ENCODE data around the gene POLR1A.
A peak's percentile ranks its signal among the peaks of the same experiment; 100 is the strongest.

POLR1A gene

GRCh38 chr2:86037795-86038192, 67.9 kb downstream of the POLR1A start:
- DNase-seq (ENCODE audit: low read depth in 2 of 2): no peak

GRCh38 chr2:86037141-86037794, 68.4 kb downstream of the POLR1A start:
- no peak for DNase-seq (ENCODE audit: low read depth in 2 of 2)

DNA sequence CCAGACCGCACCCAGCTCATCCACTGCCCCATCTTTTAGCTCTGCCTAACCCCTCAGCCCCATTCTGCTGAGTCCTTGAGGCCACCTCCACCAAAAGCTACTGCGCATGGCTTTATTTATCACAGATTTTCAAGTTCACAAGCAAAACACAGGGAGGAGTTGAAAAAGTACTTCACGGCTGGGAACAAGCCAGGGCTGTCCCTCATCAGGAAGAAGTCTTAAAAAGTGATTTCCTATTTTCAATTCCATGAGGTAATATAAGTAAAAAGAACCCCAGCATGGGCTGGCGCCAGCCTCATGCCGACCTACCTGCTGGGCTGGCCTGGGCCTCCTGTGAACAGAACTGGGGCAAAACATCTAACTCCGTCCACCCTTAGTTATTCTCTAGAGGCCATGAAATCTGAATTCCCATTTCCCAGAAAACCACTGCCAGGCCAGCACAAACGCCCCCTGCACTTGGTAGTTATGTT, 69.0 kb downstream of the POLR1A start:
- no peak for DNase-seq (ENCODE audit: low read depth in 2 of 2)

GRCh38 chr2:86035883-86036668, 69.6 kb downstream of the POLR1A start:
- DNase-seq (ENCODE audit: low read depth in 2 of 2): peak in 1 of 2 experiments; percentile 50

- no peak for DNase-seq (ENCODE audit: low read depth in 2 of 2)
Observed at GRCh38 chr2:86035376-86035882, 70.3 kb downstream of the POLR1A start.

DNA sequence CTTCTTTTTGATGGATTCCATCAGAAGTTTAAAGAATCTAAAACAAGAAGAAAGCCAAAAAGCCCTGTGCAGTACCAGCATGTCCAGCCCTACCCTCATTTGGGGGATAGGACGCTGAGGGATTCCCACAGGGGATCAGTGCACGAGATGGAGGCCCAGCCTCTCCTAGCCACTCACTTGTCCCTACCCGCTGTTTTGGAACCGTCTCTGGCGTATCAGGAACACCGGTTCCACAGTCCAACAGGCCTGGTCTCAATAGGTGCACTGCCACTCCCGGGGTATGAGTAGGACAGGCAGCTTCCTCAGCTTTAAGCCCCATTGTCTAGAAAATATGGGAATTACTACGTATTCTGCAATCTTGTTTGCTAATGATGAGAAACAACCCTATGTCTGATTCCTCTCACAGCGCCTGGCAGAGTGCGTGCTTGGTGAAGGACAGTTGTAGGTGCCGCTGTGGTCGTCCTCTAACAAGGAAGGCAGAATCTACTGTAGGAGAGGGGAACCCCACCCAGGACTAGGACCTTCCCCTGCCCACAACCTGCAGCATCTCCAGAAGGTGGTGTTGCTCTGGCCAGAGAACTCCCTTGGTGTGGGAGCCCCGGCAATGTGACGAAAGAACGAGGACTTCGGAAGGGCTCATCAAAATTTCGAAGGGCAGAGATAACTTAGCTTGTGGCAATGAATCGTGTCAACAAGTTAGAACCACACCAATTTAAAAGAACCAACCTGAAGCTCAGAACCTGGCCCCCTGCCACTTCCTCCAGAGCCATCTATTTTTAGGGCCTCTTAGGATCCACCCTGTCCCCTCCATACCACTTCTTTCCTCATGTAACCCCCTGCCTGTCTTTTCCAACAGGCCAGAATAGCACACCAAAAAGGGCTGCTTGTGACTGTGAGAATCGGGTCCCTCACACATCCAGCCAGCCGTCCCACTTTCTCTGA, 71.7 kb downstream of the POLR1A start:
- no peak for DNase-seq (ENCODE audit: low read depth in 2 of 2)

GRCh38 chr2:86032861-86033595, 72.7 kb downstream of the POLR1A start:
- no peak for DNase-seq (ENCODE audit: low read depth in 2 of 2)

DNA sequence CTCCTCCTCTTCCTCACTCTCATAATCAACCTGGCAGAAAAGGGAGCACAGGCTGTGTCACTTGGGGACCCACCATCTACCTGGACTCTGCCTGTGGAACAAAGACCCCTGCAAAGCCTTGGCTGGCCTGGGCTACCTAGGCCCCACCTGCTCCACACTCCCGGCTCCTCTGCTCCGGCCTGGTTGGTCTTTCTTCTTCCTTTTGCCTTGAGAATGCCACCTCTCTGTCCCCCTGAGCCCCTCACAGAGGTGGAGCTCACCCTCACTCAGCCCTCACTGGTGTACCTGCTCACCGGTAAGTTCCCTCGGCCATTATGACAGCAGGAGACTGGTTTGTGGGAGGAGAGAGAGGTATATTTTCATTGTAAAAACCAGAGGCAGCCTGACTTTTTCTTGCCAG, 74.1 kb downstream of the POLR1A start:
- no peak for DNase-seq (ENCODE audit: low read depth in 2 of 2)

DNA sequence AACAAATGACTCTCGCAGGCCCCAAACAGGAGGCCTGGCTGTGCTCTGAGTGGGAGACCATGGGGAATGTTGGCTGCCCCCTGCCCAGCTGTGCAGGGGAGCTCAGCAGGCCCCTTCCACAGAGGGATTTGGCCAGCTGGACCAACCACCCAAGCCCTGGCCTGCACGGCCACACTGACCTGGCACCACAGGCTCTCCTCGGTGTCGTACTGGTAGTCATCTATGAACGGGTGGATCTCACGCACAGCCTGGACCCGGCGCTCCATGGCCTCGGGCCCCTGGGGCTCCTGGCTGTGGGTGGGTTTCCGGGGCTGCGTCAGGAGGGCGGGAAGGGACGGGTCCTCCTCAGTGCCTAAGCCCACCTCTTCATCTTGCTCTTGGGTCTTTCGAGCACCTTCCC, 74.5 kb downstream of the POLR1A start:
- no peak for DNase-seq (ENCODE audit: low read depth in 2 of 2)

GRCh38 chr2:86029873-86030272, 75.8 kb downstream of the POLR1A start:
- no peak for DNase-seq (ENCODE audit: low read depth in 2 of 2)

DNA sequence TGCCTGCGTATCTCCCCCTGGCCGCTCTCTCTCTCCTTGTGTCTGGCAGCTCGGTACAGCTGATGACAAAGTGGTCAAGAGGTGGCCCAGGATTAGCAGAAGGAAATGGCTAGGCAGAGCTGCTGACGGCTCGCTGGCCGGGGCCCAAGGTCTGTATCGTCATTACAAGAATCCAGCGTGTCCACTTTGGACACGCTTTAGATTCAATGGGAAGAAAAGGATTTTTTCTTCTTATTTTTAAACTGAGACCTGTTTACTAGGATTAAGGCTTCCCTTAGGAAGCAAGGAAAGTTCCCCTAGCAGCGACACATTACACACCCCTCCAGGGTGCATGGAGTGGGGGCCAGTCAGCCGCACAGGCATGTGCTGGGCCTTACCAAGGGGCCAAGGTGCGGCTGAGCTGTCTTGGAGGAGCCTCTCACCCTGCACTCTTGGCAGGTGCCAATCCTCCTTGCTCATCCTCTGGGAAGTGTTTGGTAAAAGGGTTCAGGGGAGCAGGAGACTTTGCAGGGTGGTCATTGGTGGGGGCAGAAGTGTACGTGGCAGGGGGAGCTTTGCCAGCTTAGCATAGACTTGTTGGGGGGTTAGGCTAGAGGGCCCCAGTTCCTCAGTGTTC, 76.8 kb downstream of the POLR1A start:
- DNase-seq (ENCODE audit: low read depth in 2 of 2): no peak

DNA sequence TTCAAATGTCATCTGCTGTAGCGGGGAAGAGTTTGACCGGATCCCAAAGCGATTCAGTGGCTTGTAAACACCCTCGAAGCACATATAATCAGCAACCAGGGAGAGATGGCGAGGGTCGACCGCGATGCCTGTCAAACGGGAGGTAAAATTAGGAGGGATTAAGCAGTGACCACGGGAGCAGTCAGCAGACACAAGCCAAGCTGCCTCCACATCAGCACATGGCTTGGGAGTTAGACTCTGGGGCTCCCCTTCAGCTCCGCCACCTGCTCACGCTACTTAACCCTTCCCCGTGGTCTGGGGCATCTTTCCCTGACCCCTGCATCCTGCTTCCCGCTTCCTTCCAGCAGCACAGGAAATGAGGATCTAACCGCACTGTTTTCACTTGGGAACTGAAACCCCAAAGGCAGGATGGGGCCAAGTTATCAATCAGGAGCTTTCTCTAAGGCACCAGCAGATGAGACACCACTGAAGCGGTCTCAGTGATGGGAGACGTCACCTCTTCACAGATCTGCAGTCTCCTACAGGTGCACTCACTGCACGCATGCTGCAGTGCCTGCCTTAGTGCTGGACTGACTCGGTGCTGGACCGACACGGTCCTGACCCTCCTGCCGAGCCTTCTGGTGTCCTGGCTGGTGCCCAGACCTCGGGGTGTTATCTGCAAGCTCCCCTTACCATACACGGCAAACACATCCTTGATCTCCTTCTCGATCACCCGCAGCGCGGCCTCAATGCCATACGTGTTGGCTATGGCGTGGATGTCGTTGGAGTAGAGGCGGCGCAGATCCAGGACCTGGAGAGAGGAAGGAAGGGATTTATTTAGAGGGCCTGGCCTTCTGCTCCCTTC, 77.5 kb downstream of the POLR1A start:
- DNase-seq (ENCODE audit: low read depth in 2 of 2): no peak

DNA sequence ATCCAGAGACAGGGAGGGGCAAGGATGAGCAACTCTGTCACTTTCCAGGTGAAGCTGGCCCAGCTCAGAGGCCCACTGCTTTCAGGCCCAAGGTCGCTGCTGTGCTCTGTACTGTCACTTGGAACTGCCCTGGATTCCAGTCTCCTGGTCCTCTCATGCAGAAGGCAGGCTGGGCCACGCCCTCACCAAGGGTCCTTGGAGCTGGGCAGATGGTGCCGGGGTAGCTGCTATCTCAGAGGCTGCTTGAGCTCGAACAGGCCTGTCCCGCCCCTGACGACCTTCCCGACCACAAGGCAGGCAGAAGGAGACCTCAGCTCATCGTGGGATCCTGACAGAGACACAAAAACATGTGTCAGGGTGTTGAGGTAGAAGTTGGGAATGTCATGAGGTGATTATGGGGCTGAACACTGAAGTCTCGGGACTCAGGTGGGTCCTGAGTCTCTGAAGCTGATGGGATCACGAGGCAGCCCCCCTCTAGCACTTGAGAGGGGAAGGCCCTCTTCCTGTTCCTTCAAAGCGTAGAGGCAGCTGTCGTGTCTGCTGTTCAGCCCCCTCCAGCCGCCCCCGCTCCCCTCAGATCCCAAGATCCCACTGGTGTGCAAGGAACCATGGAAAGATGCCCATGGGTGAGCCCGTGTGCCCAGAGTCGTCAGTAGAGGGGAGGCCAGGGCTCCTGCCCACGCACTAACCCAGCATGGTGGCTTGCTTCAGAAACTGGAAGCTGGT, 78.3 kb downstream of the POLR1A start:
- no peak for DNase-seq (ENCODE audit: low read depth in 2 of 2)

- no peak for DNase-seq (ENCODE audit: low read depth in 2 of 2)
Observed at GRCh38 chr2:86026744-86027065, 79.0 kb downstream of the POLR1A start.

DNA sequence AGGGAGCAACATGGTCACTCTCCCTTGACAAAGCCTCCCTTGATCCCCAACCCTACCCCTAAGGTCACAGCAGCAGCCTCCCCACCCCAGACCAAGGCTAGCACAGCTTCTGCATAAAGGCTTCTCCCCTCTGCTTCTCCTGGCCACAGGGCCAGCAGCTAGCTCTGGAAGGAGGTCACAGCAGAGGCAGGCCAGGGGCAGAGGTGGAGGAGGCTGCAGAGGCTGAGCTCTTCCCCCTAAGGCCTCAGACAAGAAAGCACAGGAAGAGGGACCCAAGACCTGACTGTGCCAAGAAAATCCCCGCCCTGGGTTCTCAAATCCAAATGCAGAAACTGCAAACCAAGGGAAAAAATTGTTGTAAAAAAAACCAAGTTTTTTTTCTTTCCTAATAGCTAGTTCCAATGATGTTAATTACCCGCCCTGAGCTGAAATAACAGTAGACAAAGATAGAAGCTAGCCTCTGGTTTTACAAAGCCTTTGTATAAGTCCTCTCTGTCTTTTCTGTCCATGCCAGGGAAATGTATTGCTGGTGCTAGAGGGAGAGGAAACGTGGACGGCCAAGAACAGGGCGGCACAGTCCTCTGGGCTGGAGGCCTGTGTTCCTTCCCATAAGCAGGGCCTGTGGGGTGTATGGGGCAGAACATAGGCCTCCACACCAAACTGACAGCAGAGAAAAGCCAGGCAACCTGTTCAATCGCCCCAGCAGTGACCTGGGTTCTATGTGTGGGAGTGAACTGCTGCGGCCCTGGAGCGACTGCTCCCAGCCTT, 79.5 kb downstream of the POLR1A start:
- DNase-seq (ENCODE audit: low read depth in 2 of 2): no peak

DNA sequence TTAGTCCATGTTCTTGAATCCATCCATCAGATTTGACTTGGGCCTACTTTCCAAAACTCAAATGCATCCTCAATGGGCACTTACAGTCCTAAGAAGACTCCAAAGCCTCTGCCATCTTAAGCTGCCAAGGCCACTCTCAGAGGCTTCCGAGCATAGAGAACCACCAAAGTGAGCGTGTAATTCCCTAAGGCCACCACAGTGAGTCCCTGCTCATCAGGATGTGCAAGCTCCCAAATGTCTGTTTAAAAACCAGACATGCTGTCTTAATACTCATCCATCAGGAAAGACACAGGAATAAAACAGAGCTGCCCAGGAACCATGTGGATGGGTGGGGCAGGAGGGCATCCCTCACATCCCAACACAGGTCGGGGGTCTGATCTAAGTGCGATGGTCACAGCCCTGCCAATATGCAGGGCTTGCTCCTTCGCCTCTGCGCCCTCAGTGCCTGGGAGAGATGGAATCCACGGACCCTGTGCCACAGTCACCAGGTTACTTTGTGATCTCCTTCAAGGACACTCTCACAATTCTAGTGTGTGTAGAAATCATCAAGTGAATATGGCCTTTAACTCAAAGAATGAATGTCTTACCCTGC, 80.4 kb downstream of the POLR1A start:
- DNase-seq (ENCODE audit: low read depth in 2 of 2): no peak

DNA sequence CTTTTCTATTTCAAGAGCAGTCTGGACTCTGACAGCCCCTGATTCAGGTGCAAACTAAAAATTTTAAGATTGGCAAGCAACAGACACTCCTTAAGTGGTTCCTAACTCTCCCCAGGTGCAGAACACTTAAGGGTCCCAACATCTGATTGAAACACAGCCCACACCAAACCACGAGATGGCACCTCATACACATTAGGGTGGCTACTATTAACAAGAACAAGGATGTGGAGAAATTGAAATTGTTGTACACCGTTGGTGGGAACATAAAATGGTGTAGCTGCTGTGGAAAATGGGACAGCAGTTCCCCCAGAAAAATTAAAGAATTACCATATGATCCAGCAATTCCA, 82.3 kb downstream of the POLR1A start:
- no peak for DNase-seq (ENCODE audit: low read depth in 2 of 2)

GRCh38 chr2:86022661-86023365, 82.9 kb downstream of the POLR1A start:
- no peak for DNase-seq (ENCODE audit: low read depth in 2 of 2)

Data from stimulated activated CD4-positive, alpha-beta T cell treated with anti-CD3 and anti-CD28 coated beads, Interleukin-12 subunit alpha, Interleukin-12 subunit beta, amount 100 ng/mL, for 24 hours (primary cell).